Measurements from ENCODE around the gene ARHGAP24.

GRCh38 chr4:85784348-85784747 lies 309.4 kb downstream of the ARHGAP24 start:
- TF ChIP-seq CTCF (conservative IDR thresholded peaks at IDR 0.05) (no peak), ZFX (IDR thresholded peaks at IDR 0.05) (no peak)
